ENCODE measurements around the gene FRMD5. TPM values are rescaled to one million over a fixed set of nuclear protein-coding genes. Genes with fewer than 3 reads are reported as not detected.

The FRMD5 gene
- polyA plus RNA-seq, 1 donor from 2014 or later = 25.8 TPM

DNA sequence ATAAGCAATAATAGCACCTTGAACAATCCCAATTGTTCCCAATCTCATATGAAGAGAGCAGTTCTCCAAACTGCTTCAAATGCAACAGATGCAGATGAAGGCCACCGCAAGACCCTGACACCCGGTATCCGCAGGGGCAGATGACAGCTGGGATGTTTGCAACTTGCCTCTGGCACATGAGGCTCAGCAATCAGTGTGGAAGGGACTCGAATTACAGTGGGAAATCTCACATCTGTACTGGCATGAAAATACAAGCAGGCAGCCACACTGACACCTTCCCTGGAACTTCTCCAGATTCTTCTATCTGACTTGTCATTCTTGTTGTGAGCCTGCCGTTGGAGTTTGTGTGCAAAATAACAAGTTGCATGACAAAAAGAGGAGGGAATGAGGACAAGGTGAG, 299.5 kb downstream of the FRMD5 start:
- Histone ChIP-seq H2AFZ (ENCODE audit: low read depth, low read length) (no peak overlapping the region), H4K20me1 (ENCODE audit: insufficient read depth) (no peaks in the 10 kb centered on the region), H3K4me2 (ENCODE audit: low read length) (no peak overlapping the region), H3K79me2 (replicated peaks; ENCODE audit: insufficient read depth, low read length) (no peaks in the 10 kb centered on the region), H3K36me3 (ENCODE audit: insufficient read depth, low read length) (no peaks in the 10 kb centered on the region), H3K9me3 (ENCODE audit: low read length) (no peaks in the 10 kb centered on the region), H3F3A (ENCODE audit: insufficient read depth, low read length, poor library complexity, severe bottlenecking) (no peaks in the 10 kb centered on the region), H3K9me2 (ENCODE audit: insufficient read depth, low read length) (no peaks in the 10 kb centered on the region), H3K9ac (ENCODE audit: low read length) (no peak overlapping the region), H3K4me3 (ENCODE audit: low read length) (no peak overlapping the region), H3K27ac (ENCODE audit: low read length) (no peak overlapping the region), H3K27me3 (ENCODE audit: insufficient read depth, low read depth, low read length) (no peaks in the 10 kb centered on the region)
- no peak for TF ChIP-seq SMC3 (conservative IDR thresholded peaks at IDR 0.05; ENCODE audit: poor library complexity)
- TF ChIP-seq RAD21 (conservative IDR thresholded peaks at IDR 0.05) = no peak
- no peak for TF ChIP-seq POLR2AphosphoS5 (IDR thresholded peaks at IDR 0.05)
- no peak for TF ChIP-seq MXI1 (conservative IDR thresholded peaks at IDR 0.05; ENCODE audit: poor library complexity, severe bottlenecking)
- TF ChIP-seq EP300 (conservative IDR thresholded peaks at IDR 0.05; ENCODE audit: poor library complexity, severe bottlenecking) = no peak
- no peak for TF ChIP-seq EZH2 (IDR thresholded peaks at IDR 0.05; ENCODE audit: borderline replicate concordance, insufficient read depth, low read length, poor library complexity, severe bottlenecking)
- no peak for TF ChIP-seq TAF1 (IDR thresholded peaks at IDR 0.05; ENCODE audit: low read depth)
- TF ChIP-seq, protein P1, sequence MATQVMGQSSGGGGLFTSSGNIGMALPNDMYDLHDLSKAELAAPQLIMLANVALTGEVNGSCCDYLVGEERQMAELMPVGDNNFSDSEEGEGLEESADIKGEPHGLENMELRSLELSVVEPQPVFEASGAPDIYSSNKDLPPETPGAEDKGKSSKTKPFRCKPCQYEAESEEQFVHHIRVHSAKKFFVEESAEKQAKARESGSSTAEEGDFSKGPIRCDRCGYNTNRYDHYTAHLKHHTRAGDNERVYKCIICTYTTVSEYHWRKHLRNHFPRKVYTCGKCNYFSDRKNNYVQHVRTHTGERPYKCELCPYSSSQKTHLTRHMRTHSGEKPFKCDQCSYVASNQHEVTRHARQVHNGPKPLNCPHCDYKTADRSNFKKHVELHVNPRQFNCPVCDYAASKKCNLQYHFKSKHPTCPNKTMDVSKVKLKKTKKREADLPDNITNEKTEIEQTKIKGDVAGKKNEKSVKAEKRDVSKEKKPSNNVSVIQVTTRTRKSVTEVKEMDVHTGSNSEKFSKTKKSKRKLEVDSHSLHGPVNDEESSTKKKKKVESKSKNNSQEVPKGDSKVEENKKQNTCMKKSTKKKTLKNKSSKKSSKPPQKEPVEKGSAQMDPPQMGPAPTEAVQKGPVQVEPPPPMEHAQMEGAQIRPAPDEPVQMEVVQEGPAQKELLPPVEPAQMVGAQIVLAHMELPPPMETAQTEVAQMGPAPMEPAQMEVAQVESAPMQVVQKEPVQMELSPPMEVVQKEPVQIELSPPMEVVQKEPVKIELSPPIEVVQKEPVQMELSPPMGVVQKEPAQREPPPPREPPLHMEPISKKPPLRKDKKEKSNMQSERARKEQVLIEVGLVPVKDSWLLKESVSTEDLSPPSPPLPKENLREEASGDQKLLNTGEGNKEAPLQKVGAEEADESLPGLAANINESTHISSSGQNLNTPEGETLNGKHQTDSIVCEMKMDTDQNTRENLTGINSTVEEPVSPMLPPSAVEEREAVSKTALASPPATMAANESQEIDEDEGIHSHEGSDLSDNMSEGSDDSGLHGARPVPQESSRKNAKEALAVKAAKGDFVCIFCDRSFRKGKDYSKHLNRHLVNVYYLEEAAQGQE (IDR thresholded peaks at IDR 0.05; ENCODE audit: borderline replicate concordance) = no peak
- TF ChIP-seq CTCF (IDR thresholded peaks at IDR 0.05; ENCODE audit: poor library complexity, severe bottlenecking) = no peak

GRCh38 chr15:43893956-43894355, 301.1 kb downstream of the FRMD5 start:
- no peak overlapping the region for H3K27ac ChIP-seq (ENCODE audit: low read length)
- no peaks in the 10 kb centered on the region for H3K36me3 ChIP-seq (ENCODE audit: insufficient read depth, low read length)
- H3K4me3 ChIP-seq (ENCODE audit: low read length) = no peak overlapping the region
- H3K79me2 ChIP-seq (replicated peaks; ENCODE audit: insufficient read depth, low read length) = no peaks in the 10 kb centered on the region
- H3K4me2 ChIP-seq (ENCODE audit: low read length) = no peak overlapping the region
- H2AFZ ChIP-seq (ENCODE audit: low read depth, low read length) = no peak overlapping the region
- H3K9me2 ChIP-seq (ENCODE audit: insufficient read depth, low read length) = no peaks in the 10 kb centered on the region
- H3K9me3 ChIP-seq (ENCODE audit: low read length) = no peaks in the 10 kb centered on the region
- no peaks in the 10 kb centered on the region for H4K20me1 ChIP-seq (ENCODE audit: insufficient read depth)
- H3K27me3 ChIP-seq (ENCODE audit: insufficient read depth, low read depth, low read length) = no peaks in the 10 kb centered on the region
- TF ChIP-seq EZH2 (IDR thresholded peaks at IDR 0.05; ENCODE audit: borderline replicate concordance, insufficient read depth, low read length, poor library complexity, severe bottlenecking) (no peak), POLR2AphosphoS5 (IDR thresholded peaks at IDR 0.05) (no peak), CTCF (IDR thresholded peaks at IDR 0.05; ENCODE audit: poor library complexity, severe bottlenecking) (no peak), TAF1 (IDR thresholded peaks at IDR 0.05; ENCODE audit: low read depth) (no peak), SMC3 (conservative IDR thresholded peaks at IDR 0.05; ENCODE audit: poor library complexity) (no peak), EP300 (conservative IDR thresholded peaks at IDR 0.05; ENCODE audit: poor library complexity, severe bottlenecking) (no peak), MXI1 (conservative IDR thresholded peaks at IDR 0.05; ENCODE audit: poor library complexity, severe bottlenecking) (no peak), RAD21 (conservative IDR thresholded peaks at IDR 0.05) (no peak)
- TF ChIP-seq, protein P1 (IDR thresholded peaks at IDR 0.05; ENCODE audit: borderline replicate concordance) = no peak
- H3F3A ChIP-seq (ENCODE audit: insufficient read depth, low read length, poor library complexity, severe bottlenecking) = no peaks in the 10 kb centered on the region
- no peak overlapping the region for H3K9ac ChIP-seq (ENCODE audit: low read length)

Measured in neural cell (in vitro differentiated cells).